HG03439 (cell line): ENCODE measurements around the gene STARD7.
"Not testable (repeated sequence)": the region's sequence is repeated elsewhere in the genome, so short reads cannot be mapped to it uniquely, and the experiment has no call there.

Experiments
- ATAC-seq: cut with Tn5 transposase; IDR thresholded peaks from one replicate; pipeline ENCODE4 v1.9.1; 2021; ENCODE audit warnings: mild to moderate bottlenecking, moderate library complexity; ENCODE audit not compliant: unreplicated experiment

STARD7 gene

DNA sequence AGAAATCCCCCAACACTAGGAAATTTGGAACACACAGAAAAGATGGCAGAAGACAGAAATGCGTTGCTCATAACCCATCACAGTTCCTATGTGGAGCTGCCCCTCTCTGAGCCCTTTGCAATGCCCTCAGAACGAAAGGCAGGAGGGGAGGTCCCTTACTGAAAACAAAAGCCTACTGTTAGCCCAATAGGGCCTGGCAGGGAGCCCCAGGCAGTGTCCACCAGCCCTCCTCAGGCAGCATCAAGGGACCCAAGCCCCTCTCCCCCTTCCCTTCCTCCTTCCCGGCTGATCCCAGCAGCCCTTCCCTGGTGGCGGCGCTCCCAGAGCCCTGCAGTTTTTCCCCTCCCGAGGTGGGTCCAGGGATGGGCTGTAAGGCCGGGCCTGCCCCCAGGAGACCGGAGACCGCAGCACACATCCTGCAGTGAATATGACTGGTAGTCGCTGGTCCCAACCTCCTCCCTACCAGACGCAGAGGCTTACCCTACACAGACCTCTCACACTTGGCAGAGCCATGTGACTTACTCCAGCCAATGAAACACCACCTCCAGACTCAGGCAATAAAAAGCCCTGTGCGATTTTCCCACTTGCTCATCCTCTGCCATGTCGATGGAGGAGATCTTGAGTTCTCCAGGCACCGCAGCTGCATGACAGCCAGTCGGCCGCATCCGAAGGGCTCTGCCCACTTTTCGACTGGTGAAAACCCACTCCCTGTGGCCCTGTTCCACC lies 44.0 kb downstream of the STARD7 start:
- ATAC-seq, result peak; percentile 65

DNA sequence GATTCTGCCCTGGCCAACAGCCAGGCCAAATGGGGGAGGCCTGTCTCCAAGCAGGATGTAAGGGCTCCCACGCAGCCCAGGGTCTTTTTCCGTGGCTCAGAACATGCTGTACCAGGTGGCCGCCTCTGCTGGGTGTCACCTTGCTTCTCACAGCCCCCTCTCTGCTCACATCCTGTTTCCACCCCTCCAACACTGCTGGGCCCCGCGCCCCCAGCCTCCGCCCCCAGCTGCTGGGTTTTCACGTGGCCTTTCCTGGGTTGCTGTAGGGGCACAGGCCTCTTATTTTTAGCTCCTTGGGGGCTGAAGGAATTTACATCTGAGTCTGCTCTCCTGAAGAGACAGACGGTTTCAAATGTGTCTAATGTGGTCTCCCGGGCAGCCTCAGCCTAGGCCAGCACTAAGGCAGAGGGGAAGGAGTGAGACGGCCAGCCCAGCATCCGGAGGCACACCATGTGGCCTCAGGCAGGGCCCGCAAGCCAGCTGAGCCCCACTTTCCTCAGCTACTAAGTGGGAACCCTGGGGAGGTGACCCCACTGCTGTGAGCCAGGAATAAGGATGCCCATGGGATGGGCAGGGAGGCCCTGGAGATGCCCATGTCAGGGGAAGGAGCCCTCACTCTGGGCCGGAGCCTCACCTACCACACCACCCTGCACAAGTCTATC lies 44.7 kb downstream of the STARD7 start:
- ATAC-seq, result peak; percentile 49

DNA sequence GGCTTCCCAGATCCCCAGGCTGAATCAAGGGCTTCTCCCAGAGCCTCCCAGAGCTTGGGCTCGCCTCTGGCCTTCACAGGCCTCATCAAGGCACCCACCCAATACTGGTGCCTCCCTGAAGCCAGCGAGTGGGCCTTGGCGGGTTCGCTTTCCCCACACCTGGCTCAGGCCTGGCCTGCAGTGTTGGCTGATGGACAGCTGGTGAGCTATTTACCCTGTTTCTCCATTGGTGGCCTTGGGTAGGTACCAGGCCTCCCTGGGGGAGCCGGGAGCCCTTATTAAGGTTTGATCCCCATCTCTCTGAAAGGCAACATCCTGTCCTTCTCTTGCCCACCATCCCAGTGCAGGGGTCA lies 45.2 kb downstream of the STARD7 start:
- ATAC-seq, result peak; percentile 1

DNA sequence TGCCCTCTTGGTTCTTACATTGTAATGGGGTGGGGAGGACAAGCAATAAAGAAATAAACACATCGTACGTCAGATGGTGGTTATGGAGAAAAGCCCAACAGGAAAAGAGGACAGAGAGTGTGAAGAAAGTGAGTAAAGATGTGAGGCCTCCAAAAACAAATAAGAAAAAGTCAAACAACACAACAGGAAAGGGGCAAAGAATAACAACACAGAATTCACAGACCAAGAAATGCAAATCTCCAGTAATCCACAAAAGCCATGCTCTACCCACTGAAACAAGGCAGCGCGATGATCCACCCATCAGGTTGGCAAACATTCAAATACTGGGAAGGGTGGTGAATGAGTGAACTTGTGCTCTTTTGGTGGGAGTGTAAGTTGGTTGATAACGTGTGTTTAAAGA lies 46.7 kb downstream of the STARD7 start:
- no peak for ATAC-seq

DNA sequence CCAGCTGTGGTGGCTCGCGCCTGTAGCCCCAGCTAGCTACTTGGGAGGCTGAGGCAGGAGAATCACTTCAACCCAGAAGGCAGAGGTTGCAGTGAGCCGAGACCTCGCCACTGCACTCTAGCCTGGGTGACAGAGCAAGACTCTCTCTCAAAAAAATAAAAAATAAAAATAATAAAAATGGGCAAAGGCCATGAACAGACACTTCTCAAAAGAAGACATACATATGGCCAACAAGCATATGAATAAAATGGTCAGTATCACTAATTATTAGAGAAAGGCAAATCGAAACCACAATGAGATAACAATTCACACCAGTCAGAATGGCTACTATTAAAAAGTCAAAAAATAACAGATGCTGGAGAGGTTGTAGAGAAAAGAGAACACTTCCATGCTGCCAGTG lies 48.3 kb downstream of the STARD7 start:
- ATAC-seq, result not testable (repeated sequence)

DNA sequence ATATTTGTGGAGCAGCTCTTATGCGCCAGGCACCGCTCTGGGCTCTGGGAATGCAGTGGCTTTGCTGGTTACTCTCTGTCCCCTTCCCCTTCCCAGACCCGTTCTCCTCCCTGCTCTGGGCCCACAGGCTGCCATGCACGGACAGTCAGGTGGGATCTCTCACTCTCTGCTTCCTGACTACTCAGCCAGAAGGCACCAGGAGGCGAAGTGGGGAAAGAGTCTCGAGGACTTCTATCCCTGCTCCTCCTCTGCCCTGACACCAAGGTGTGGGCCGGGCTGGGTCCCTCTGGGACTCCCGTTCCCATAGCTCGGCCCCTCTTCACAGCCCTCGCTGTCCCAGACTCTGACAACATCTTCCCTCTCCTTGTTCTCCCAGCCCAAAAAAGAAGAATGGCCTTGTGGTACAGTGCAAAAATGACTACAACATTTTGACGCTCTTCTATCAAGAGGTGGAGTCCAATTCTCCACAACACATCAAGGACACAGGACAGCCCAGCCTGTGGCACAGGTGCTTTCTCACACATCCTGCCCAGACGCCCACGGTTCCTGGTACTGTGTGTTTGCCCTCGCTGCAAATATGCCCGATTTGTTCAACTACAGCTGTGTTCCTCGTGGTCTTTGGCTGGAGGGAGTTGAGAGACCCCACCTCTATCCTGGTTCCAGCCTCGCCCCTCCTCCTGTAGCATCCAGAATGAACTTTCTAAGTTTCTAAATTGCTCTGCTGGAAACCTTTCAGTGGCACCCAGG lies 49.4 kb downstream of the STARD7 start:
- no peak for ATAC-seq

DNA sequence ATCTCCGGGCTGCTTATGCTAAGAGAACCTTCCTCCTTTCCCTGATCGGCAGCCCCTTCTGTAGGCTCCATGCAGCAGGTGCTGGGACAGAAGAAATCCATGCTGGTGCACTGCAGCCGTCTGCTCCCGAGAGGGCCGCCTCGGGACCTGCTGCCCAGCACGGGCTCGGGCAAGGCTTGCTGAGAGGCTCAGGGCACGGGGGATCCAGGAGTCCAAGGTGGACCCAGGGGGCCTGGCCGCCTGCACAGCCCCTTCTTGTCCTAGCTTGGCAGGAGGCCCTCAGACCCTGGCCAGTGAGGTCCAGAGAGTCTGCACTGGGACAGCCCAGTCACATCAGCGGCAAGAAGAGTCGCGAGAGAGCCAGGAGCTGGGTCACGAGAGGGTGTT lies 50.1 kb downstream of the STARD7 start:
- ATAC-seq, result no peak

DNA sequence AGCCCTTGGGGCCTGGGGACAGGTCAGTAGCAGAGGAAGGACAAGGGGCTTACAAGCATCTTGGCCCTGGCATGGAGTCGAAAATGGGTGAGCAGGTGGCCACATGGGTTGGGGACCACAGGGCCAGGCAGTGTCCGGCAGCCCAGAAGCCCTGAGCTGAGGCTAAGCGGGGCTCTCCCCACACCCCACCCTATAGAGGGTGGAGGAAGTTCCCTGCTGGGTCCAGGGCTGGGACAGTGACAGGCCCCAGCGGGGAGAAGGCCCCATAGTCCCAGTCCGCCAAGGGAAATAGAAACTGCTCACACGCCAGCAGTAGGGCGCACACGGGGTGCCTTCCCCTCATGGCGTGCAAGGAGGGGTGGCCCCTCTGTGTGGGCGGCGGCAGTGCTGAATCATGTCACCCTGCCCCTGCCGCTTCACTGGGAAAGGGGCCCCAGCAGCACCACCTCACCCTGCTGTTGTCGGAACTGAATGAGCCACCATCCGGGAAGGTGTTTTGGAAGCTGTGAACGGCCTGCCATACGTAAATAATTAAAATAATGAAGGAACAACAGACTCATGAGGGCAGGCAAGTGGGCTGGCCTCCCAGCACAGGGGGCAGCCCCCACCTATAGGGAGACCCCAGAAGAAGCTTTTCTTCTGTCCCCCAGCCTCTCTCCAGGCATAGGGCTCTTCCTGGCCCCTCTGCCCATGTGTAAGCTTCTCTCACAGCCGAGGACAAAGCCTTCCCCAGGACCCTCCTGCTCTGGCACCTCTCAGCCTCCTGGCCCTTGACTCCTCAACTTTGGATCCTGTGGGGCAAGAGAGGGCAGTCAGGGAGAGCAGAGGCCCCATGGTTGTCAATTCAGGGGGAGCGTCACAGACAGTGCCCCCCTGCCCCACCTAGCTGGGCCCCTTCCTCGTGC lies 50.7 kb downstream of the STARD7 start:
- ATAC-seq, result peak; percentile 67

DNA sequence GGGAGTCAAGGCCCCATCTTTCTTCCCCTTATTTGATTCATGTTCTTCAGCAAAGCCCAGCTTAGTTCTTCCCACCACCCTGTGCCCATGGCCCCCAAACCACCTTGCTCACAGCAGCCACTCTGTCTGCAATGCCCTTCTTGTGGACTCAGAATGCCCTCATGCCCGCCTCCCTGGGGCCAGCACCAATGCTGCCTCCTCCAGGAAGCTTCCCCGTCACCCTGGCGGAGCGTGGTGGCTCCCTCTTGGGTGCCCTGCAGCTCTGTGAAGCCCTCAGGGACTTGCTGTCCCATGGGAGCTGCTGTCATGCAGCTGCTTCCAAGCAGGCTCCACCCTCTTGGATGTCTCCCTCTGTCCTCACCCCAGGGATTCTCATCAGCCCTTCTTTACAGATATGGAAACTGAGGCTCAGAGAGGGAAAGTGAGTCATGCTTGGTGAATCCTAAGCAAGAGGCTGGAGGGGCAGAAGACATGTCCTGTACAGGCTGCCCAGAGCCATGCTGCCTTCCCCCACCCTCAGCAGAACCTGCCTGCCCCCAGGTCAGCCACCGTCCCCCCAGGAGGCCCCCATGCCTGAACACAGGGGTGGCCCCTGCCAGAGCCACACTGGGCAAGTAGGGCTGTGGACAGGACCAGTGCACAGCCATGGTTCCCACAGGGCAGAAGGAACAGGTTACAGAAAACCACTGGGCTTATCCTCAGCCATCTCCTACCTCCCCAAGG lies 51.5 kb downstream of the STARD7 start:
- peak; percentile 28 for ATAC-seq

DNA sequence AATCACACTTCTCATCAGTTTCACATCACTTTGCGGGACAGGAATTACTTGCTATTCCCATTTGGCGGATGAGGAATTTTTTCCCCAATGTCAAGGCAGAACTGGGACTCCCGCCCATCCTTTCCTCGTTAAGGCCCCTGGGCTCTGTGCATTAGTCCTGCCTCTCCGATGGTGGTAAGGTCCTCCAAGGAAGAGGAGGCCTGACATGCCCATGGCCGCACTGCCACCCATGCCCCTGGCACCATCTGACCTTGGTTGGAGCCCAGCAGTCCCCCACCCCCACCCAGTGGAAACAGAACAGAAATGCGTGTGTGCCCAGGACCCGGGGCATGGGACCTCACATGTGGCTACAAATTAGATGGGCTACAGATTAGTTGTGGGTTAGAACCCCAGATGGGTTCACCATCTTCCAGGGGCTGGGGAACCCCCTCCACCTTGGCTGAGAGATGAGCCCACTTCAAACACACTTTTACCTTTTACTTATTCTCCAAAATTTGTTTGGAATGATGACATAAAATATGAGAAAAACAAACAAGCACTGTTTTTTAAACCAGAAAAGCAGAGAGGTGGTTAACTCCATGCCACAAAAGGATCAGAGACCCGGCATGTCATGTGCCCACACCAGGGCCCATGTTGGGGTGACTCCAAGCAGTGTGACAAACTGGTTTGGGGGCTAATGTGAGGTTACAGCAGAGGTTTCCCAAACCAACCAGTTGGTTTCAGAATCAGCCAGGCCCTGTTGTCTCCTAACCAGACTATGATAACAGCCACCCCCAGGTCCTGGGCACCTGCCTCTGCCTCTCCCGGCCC lies 52.4 kb downstream of the STARD7 start:
- no peak for ATAC-seq

DNA sequence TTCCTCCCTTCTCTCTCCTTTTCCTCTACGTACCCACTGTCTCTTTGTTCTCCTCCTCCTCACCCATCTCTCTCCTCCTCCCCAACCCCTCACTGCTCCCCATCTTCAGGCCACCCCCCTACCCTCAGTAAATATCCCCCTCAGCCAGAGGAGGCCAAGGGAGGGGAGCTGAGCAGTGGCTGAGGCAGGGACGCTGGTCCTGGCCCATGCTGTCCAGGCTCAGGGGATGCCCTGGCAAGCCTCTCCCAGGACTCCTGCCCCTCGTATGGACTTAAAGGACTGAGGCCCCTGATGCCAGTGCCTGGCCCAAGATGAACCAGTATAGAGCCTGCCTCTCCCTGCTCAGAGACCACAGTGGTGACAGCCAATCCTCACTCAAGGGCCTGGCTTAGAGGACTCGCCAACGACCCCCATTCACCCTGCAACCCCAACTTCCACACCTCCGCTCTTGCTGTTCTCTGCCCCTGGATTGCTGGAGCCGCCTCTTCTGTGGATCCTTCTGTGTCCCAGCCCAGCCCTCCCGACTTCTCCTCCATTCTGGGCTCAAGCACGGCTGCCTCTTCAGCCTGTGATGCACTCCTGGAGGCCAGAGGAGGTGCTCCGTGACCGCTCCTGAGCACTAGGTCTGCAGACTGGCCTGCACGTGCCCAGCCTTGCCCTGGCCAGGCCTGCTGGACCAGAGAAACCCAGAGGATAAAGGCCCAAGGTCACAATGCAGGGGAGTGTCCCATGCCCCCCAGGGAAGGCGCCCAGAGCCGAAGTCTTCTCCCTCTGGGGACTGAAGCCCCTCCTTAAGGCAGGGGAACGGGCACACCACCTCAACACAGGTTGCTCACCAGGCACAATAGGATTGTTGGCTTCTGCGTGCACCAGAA lies 53.9 kb downstream of the STARD7 start:
- no peak for ATAC-seq

DNA sequence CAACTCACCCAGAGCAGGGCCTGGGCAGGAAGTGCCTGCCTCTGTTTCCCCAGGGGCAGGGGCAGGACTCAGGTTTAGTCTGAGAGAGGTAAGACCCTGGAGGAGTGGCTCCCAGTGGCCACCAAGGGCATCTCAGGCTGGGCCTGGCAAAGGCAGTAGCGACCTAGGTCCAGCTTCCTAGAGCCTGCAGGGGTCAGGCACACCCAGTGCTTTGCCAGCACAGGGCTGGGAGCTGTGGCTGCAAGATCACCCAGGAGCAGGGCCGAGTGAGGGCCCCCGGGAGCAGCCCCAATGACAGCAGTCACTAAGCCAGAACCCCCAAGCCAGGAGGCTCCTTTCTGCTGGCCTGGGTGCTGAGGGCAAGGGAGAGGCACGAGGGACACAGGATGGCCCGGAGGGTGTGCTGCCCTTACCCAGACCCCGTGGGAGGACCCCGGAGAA lies 54.6 kb downstream of the STARD7 start:
- no peak for ATAC-seq

DNA sequence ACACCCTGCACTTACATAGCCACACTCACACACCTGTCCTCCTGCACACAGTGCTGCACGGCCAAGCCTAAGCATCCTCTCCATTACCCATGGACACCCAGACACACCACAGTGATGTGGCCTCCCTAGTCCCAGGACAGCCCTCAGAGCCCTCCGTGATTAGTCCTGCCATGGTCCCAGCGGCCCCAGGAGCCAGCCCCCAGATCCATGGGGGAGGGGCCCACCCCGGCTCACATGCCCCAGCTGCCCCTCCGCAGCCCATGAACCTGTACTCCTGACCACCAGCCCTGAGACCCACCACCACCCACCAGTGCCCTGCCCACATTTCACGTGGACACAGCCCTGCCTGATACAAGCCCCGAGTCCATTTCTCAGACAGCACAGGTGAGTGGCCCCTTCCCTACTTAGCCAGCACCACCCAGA lies 55.3 kb downstream of the STARD7 start:
- ATAC-seq, result no peak

DNA sequence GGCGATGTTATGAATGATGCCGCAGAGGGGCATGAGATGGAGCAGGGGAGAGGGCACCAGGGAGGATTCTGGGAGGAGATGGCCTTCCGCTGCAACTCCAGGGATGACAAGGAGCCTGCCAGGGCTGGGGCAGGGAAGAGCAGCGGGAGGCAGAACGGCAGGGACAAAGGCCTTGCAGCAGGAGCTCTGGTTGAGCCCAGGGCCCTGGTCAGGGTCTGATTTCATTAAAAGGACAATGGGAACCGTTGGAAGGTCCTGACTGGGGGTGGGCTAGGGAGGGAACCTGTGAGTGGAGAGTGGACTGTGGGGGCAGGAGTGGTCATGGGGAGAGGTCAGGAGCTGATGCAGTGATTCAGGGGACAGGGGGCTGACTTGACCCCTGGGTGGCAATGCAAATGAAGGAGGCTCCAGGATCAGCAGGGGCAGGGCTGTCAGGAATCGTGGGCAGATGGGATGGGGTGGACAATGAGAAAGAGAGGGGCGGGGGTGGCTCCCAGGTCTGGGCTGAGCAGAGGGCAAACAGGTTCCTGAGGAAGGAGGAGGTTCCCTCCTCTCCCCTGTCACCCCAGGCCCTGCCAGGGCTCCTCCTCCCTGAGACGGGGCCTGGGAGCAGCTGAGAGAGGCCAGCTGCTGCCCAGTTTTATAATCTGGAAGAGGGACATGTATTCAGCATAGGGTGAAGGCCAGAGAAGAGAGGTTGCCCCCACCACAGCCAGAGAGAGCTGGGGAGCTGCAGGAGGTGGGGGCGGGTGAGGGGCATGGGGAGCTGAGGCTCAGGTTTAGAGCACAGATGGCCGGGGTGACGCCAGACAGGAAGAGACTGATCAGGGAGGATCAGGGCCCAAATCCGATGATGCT lies 56.1 kb downstream of the STARD7 start:
- ATAC-seq, result no peak

DNA sequence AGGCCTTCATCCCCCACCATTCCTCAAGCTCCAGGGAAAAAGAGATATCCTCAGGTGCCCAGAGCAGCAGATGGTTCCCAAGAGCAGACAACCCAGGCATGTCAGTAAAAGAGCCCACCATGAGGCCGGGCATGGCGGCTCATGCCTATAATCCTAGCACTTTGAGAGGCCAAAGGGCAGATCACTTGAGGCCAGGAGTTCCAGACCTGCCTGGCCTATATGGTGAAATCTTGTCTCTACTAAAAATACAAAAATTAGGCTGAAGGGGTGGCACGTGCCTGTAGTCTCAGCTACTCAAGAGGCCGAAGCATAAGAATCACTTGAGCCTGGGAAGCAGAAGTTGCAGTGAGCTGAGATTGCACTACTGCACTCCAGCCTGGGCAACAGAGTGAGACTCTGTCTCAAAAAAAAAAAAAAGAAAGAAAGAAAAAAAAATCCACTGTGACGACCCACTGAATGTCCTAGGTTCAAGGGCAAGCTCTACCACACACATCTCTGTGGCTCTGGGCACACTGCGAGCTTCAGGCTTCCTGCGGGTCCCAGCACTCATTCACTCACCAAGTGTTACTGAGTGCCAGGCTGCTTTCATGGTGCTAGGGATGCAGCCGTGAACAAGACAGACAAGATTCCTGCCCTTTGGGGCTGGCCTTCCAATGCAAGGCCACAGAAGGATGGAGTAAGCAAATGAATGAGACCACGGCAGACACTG lies 56.9 kb downstream of the STARD7 start:
- ATAC-seq, result no peak

DNA sequence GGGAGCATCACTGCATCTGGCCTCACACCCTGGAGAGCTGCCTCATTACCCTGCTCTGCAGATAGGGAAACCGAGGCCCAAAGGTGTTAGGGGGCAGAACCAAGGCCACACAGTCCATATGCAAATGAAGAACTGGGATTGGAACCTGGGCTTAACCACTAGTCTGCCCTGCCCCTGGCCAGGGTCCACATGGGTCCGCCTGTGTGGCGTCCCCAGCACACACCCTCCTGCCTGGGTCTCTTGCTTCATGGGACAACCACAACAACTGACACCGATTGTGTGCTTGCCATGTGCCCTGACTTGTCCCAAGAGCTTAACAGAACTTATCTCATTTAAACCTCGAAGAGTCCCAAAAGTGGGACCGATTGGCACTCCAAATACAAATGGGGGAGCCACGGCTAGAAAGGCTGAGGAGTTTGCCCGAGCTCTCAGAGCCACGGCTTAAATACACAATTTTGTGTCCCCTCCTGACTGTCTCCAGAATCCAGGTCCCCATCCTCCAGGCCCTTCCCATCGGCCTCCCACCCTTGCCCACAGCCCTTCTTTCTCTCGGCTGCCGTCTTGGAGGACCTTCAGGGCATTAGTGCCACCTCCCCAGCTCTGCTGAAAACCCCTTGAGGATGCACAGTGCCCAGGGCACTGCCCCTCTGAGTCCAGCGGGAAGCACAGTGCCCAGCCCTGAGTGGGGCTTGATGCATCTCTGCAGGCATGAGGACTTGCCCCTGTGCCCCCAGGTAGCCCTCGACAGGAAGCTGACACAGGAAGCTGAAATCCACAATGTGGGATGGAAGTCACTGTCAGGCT lies 57.6 kb downstream of the STARD7 start:
- ATAC-seq, result no peak
